RCC 7860 (cell line): ENCODE measurements around the gene NOVA2.
A peak's percentile ranks its signal among the peaks of the same experiment; 100 is the strongest.
"Not testable (repeated sequence)": the region's sequence is repeated elsewhere in the genome, so short reads cannot be mapped to it uniquely, and the experiment has no call there.

Source experiments
- DNase-seq: peaks from one replicate; pipeline ENCODE4 v3.0.0-alpha.2; 2015; ENCODE audit warnings: low spot score
- FAIRE-seq: peaks from 2 replicates; lab custom pipeline; 2012; peaks lifted over from hg19 to GRCh38; lab: Jason Lieb, UNC

NOVA2 gene

DNA sequence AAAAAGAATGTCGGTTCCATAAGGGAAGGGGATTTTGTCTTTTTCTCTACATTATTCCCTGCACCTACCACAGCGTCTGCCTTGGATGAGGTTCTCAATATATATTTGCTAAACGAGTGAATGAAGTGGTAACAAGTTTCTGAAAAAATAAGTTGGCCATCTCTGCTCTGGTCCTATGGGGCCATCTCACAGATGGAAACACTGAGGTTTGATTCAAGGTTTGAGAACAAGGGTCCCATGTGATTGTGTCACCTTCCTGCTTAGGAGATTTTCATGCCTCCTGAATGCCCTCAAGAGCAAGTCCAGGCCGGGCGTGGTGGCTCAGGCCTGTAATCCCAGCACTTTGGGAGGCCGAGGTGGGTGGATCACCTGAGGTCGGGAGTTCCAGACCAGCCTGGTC is 74.4 kb downstream of the NOVA2 start:
- FAIRE-seq (no peak), DNase-seq (no peak)

DNA sequence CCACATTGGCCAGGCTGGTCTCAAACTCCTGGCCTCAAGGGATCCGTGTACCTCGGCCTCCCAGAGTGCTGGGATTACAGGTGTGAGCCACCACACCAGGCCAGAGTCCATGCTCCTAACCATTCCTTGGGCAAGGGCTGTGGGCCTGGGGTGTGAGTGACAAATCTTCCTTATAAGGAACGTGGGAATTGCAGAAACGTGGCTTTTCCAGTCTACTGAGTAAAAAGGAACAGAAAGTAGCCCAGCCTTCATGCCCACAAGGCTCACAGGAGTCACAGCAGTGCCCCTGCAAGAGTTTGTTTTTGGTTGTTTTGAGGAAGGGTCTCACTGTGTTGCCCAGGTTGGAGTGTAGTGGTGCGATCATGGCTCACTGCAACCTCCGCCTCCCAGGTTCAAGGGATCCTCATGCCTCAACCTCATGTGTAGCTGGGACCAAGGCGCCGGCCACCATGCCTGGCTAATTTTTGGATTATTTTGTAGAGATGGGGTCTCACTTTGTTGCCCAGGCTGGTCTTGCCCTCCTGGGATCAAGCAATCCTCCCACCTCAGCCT is 76.3 kb downstream of the NOVA2 start:
- no peak for DNase-seq
- FAIRE-seq = no peak

DNA sequence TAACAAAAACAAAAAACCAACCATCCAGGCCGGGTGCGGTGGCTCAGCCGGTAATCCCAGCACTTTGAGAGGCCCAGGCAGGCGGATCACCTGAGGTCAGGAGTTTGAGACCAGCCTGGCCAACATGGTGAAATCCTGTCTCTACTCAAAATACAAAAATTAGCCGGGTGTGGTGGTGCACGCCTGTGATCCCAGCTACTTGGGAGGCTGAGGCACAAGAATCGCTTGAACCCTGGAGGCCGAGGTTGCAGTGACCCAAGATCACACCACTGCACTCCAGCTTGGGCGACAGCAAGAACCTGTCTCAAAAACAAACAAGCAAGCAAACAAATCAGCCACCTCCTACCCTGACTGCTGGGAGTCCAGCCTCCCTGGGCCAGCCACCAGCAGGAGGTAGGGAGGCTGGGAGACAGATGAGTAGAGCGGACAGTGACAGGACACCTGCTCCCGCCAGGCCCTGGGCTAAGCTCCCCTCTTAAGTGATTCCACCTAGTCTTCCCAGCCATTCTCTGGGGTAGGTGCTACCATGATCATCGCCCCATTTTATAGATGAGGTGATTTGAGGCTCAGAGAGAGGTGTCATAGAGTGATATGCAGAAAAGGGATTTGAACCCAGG is 77.6 kb downstream of the NOVA2 start:
- not testable (repeated sequence) for DNase-seq, FAIRE-seq

DNA sequence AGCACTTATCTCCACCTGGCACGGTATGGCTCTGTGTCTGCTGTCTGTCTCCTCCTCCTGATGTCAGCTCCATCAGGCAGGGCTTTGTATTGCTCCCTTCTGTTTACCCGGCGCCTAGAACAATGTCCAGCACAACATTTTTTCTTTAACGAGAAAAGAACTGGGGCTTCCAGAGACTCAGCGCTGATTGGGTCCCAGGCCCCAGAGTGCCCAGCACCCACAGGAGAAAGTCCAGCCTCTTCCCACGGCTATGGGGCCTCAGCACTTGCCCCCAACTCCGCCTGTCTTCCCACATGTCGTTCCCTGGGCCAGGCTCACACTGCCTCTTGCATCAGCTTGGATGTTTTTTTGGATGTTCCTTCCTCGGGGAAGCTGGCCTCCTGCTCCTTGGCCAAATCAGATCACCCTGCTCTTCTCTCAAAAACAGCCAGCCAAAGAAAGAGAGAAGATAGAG is 78.1 kb downstream of the NOVA2 start:
- no peak for FAIRE-seq
- no peak for DNase-seq

DNA sequence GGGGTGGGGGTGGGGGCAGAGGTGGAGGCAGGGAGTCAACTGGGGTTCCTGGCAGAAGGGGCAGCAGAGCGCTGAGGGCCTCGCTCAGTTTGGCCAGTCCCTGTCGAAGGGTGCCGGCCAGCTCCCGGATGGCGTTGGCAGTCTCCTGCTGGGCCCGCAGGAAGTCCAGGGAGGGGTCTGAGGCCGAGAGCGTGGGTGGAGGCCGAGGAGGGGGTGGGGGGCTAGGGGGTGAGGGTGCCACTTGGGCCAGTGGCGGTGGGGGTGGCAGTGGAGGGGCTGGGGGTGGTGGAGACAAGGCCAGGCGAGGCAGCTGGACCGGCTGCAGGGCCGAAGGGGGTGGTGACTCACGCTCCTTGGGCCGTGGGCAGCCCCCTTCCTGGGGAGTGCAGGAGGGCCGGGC is 82.8 kb downstream of the NOVA2 start:
- DNase-seq (no peak), FAIRE-seq (no peak)

DNA sequence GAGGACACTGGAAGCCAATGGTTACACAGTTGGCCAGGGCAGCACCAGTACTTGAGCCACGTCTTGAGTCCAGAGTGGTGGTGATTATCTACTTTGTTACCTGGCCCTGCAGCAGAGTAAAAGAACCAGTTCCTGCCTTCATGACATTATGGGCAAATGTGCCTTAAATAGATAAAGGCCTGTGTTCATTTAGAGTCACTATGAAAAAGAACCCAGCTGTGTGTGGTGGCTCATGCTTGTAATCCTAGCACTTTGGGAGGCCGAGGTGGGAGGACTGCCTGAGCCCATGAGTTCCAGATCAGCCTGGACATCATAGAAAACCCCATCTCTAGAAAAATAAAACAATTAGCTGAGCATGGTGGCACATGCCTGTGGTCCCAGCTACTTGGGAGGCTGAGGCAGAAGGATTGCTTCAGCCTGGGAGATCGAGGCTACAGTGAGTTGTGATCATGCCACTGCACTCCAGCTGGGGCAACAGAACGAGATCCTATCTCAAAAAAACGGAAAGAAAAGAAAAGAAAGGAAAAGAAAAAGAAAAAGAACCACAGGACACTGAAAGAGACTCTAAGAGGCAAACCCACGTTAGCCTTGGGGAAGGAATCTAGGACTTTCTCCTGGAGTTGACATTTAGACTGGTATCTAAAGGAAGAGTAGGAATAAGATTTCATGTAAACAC is 84.3 kb downstream of the NOVA2 start:
- no peak for DNase-seq
- no peak for FAIRE-seq

DNA sequence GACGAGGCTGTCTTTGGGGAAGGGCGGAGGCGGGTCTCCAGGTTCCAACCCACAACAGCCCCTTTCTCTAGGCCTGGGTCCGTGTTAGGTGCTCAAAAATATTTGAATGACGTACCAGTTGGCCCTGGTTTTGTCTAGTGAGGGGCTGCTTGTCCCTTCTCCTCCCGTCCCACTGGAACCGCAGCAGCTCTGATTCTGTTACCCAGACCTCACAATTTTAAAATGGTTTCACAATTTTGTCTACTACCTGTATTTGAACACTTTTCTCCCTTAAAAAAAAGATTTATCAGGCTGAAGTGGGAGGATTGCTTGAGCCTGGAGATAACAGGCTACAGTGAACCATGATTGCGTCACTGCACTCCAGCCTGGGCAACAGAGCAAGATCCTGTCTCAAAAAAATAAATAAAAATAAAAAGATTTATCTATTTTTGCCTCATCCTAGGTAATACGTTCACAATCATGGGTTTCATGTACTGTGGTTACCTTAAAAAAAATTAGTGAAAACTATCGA is 86.4 kb downstream of the NOVA2 start:
- DNase-seq (no peak), FAIRE-seq (no peak)

DNA sequence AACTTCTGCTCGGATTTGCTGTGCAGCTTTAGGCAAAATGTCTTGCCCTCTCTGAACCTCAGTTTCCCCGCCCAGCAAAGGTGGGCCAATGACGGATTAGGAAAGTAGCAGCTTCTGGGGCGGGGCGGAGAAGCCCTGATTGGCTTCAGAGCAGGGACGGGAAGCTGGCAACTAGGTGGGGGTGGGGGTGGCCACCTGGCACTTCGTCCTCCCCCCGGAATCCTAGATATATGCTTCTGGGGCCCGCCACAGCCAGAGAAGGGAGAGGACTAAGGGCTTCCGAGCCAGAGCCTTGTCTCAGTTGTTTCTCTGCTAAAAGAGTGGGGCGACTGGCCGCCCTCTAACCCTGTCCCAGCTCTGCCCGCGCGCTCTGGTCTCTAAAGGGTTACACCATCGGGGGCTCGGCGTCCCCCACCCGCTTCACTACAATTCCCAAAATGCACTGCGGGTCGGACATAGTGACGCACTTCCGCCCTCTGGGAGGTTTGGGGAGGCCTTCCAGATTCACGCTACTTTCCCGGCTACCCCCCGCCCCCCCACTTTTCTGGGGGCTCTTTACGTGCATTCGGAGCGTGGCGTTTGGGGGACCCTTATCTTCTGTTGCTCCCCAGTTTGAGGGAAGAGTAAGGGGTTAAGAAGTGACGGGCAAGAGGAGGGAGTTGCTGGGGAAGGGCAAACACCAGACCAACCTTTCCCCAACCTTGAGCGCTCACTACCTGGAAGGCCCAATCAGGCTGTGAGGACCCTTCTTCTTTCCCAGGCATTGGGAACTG is 87.1 kb downstream of the NOVA2 start:
- FAIRE-seq = no peak
- peak; percentile 75 for DNase-seq

DNA sequence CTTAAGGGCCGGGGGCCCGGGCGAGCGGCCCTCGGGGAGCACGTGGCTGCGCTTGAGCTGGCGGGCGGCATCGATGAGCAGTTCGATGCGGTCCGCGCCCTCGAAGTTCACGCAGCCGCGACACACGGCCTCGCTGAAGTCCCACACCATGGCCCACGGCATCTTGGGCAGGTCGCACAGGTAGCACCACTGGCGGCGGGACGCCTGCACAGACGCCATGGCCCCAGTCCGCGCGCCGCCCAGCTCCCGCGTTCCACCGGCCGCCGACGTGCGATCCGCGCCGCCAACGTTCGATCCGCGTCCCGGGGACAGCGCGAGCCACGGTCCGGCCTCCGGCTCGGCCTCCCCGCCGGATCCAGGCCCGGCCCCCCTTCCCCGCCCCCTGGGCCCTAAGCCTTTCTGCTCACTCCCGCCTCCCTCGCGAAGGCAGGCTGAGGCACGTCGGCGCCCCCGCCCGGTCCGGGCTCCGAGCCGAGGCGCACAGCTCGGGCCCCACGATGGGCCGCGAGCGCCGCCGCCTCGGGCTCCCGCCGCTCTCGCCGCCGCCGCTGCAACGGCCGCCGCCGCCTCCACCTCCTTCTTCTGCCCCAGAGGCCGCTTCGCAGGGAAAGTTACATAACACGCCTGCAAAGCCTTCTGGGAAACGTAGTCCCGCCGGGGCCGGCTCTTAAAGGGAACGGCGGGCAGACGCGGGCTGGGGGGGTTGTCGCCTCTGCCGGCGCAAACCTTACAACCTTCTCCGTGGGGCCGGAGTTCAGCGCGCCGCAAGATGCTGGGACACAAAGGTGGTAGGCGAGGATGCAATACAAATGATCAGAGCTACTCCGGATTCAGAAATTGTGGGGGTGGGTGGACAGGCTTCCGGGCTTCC is 87.9 kb downstream of the NOVA2 start, which contains the start of gene IRF2BP1:
Gene IRF2BP1, minus strand, starts transcription at position 586 of the 871 bp plus-strand sequence. Its CDS starts 367 bp downstream, at position 219.
- DNase-seq (peak; percentile 65), FAIRE-seq (no peak)

DNA sequence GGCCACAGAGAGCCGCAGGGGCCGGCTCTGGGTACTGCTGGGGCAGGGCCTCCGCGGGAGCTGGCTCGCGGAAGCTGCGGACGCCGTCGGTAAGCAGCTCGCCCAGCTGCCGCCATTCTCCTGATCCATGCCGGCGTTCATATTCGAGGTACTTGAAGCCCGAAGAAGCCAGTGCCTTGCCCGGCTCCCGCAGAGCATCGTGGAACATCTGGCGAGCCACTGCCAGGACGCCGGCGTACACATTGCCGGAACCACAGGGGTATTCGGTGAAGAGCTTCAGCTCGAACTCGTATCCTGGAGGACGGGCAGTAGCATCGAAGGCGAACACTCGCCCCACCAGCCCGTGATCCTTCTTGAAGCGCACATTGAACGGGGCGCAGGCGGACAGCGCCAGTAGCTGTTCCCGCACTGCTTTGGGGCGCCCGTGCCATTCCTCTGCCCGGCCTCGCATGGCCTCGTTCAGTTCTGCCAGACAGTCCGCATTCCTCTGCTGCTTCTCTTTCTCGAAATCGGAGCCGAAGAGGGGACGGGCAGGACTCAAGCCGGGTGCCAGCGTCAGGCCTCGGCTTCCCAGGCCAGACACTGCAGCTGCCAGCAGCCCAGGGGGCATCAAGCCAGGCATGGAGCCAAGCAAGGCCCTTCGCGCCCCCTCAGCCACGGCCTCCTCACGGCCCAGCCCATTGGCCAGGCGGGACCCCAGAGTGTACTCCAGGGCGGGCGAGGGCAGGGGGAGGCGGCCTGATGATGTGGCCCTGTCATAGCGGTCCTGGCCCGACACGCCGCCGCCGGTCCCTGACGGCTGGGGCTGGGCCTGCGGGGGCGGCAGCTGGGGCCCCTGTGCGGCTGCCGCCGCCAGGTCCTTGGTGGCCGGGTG is 88.7 kb downstream of the NOVA2 start:
- DNase-seq = no peak
- FAIRE-seq = no peak

DNA sequence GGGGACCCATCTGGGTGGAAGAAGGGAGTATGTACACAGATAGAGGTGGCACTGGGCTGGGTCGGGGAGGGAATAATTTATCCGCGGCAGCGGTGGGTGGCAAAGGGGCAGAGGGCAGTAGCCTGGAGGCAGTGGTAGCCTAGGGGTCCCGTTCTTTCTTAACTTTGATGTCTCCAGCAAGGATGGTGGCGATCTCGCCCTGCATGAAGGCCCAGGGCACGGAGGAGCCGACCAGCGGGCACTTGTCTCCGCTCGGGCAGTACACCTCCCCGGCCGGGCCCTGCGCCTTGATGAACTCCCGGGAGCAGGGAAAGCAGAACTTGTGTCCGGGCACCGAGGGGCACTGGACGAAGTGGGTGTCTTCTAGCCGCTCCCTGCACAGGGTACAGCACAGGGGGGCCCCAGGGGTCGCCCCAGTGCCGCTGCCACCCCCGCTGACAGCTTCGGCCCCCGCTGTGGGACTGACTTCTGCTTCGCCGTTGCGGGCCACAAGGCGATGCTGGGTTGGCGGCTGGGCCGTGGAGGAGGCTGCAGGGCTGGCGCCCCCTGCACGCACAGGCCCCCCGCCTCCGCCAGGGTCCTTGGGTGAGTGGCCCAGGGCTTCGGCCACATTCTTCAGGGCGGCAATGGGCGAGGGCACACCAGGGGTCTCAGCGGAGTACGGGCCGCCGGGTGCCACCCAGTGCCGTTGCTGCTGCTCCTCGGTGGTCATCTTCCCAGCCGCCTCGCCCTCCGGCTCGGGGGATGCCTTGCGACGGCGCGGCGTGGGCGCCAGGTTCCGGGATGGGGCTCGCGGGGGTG is 89.6 kb downstream of the NOVA2 start:
- FAIRE-seq = no peak
- no peak for DNase-seq
